ENCODE measurements around the gene LRP1. TPM values are rescaled to one million over a fixed set of nuclear protein-coding genes. Genes with fewer than 3 reads are reported as not detected.

LRP1 gene
- total and polyA plus RNA-seq, 8 donors: 108 to 325 (median 138) TPM

DNA sequence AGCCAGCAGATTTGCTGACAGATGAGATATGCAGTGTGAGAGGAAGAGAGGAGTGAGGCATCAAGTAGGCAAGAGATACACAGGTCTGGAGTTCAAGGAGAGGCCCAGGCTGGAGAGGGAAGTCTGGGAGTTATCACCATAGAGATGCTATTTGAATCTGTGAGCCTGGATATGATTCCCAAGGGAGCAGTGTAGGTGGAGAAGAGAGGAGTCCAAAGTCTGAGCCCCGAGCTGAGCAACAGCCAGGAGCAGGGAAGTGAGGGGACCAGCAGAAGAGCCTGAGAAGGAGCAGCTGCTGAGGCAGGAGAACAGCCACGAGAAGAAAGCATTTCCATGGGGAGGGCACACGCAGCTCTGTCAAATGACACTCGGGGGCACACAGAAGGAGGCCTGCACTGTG is 68.2 kb downstream of the LRP1 start:
- ATAC-seq (no peak), DNase-seq (no peak)
- Histone ChIP-seq H3K27me3 (no peaks in the 10 kb centered on the region), H3K4me1 (no peaks in the 10 kb centered on the region), H3K4me3 (no peak overlapping the region), H3K36me3 (peaks cover 0 to 96% of the 10 kb centered on the region in 2 donors), H3K9me3 (no peaks in the 10 kb centered on the region), H3K27ac (no peak overlapping the region)
- intact Hi-C loops (cut with DNase I): no loop called here
- no peak for TF ChIP-seq CTCF (IDR thresholded peaks at IDR 0.05)

DNA sequence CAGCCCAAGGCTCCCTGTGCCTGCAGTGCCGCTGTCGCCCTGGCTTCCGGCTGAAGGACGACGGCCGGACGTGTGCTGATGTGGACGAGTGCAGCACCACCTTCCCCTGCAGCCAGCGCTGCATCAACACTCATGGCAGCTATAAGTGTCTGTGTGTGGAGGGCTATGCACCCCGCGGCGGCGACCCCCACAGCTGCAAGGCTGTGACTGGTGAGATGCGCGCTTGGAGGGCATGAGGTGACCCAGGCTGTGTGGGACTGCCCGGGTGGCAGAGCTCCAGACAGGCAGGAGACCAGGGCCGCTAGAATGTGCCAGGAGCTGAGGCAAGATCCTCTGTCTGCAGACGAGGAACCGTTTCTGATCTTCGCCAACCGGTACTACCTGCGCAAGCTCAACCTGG is 68.7 kb downstream of the LRP1 start:
- ATAC-seq (no peak), DNase-seq (no peak)
- Histone ChIP-seq H3K27ac (no peak overlapping the region), H3K36me3 (peaks cover 0 to 100% of the 10 kb centered on the region in 2 donors), H3K4me3 (no peak overlapping the region), H3K27me3 (no peaks in the 10 kb centered on the region), H3K9me3 (no peaks in the 10 kb centered on the region), H3K4me1 (no peaks in the 10 kb centered on the region)
- intact Hi-C loops (cut with DNase I): no loop called here
- TF ChIP-seq CTCF (IDR thresholded peaks at IDR 0.05): no peak

- no peak for DNase-seq
- no peak for ATAC-seq
- no peak for TF ChIP-seq CTCF (IDR thresholded peaks at IDR 0.05)
- intact Hi-C loops (cut with DNase I): no loop called here
- H3K27me3 ChIP-seq: no peaks in the 10 kb centered on the region
- no peaks in the 10 kb centered on the region for H3K4me1 ChIP-seq
- H3K36me3 ChIP-seq: peaks cover 0 to 100% of the 10 kb centered on the region in 2 donors
- no peak overlapping the region for H3K4me3 ChIP-seq
- no peak overlapping the region for H3K27ac ChIP-seq
- H3K9me3 ChIP-seq: no peaks in the 10 kb centered on the region
Observed at GRCh38 chr12:57198329-57198728, 70.0 kb downstream of the LRP1 start.

- Histone ChIP-seq H3K36me3 (peaks cover 0 to 100% of the 10 kb centered on the region in 2 donors), H3K4me3 (no peak overlapping the region), H3K27ac (no peak overlapping the region), H3K9me3 (no peaks in the 10 kb centered on the region), H3K27me3 (no peaks in the 10 kb centered on the region), H3K4me1 (no peaks in the 10 kb centered on the region)
- no peak for ATAC-seq
- no peak for DNase-seq
- no peak for TF ChIP-seq CTCF (IDR thresholded peaks at IDR 0.05)
- intact Hi-C loops (cut with DNase I): no loop called here
Observed at GRCh38 chr12:57199191-57199590, 70.9 kb downstream of the LRP1 start.

DNA sequence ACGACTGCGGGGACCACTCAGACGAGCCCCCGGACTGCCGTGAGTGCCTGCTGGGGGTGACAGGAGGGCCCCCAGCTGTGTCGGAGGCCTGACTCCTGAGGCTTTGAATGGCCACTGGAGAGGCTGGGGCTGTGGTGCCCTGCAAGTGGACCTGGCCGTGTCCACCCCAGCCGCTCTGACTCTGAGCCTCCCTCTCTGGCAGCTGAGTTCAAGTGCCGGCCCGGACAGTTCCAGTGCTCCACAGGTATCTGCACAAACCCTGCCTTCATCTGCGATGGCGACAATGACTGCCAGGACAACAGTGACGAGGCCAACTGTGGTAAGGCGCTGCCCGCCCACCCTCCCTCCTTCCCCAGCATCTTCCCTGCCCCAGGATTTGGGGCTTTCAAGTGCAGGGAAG is 72.2 kb downstream of the LRP1 start:
- Histone ChIP-seq H3K27me3 (no peaks in the 10 kb centered on the region), H3K36me3 (peaks cover 0 to 100% of the 10 kb centered on the region in 2 donors), H3K4me3 (no peak overlapping the region), H3K9me3 (no peaks in the 10 kb centered on the region), H3K27ac (no peak overlapping the region), H3K4me1 (no peaks in the 10 kb centered on the region)
- no peak for DNase-seq
- ATAC-seq: no peak
- TF ChIP-seq CTCF (IDR thresholded peaks at IDR 0.05): no peak
- intact Hi-C loops (cut with DNase I): no loop called here

Data from left lung (tissue), 10 donors.